EL (cell line): ENCODE data around the gene POTEF.
A peak's percentile ranks its signal among the peaks of the same experiment; 100 is the strongest.
"Not testable (repeated sequence)": the region's sequence is repeated elsewhere in the genome, so short reads cannot be mapped to it uniquely, and the experiment has no call there.

ENCODE experiments used
- DNase-seq: peaks from one replicate; pipeline ENCODE4 v3.0.0-alpha.2; 2016

POTEF gene

GRCh38 chr2:130129120-130129829 is at the start of gene POTEF:
Gene POTEF, minus strand, starts transcription at chr2:130129222. Its CDS starts 8,707 bp downstream, at chr2:130120515.
- not testable (repeated sequence) for DNase-seq

GRCh38 chr2:130174866-130175265 is 45.8 kb upstream of the POTEF start:
- DNase-seq: not testable (repeated sequence)

DNA sequence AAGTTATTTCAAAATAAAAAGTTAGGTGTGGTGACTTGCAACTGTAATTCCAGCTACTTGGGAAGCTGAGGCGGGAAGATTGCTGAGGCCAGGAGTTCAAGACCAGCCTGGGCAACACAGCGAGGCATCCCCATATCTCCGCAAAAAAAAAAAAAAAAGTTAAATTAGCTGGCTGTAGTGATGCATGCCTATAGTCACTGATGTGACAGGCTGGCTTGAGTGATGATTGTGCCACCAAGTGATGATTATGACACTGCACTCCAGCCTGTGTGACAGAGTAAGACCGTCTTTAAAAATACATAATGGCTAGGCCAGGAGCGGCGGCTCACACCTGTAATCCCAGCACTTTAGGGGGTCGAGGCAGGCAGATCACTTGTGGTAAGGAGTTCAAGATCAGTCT is 40.9 kb upstream of the POTEF start:
- DNase-seq: no peak

DNA sequence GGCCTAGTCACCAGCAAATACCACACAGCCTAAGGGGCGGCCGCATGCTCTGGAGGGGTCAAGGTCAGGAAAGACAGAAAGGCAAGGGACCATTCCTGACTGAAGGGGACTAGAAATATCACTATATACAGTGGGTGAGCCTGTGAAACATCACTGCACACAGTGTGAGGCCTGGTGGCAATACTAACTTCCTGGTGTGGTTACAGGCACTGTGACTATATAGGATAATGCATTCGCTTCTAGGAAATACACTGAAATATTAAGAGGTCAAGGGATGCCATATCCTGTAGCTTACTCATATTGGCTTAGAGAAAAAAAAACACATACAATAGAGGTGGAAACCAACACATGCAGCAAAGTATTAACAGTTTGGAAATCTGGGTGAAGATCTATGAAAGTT is 40.1 kb upstream of the POTEF start:
- DNase-seq: not testable (repeated sequence)

DNA sequence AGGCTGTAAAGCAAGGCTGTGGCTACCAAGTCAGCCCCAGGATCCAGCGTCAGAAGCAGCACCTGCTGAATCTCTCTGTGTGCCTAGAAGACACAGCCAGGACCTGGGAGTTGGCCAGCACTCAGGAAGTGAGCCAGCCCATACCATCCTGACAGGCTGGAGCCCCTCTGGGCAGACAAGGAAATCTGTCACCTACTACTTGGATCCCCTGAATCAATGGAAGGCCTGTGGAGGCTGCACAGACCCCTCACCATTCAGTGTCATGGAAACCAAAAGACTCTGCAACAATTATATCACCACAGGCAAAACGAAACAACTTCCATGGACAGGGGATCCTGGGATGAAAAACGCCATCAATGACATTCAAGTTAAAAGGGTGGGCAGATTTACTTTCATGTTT is 37.6 kb upstream of the POTEF start:
- DNase-seq: not testable (repeated sequence)

DNA sequence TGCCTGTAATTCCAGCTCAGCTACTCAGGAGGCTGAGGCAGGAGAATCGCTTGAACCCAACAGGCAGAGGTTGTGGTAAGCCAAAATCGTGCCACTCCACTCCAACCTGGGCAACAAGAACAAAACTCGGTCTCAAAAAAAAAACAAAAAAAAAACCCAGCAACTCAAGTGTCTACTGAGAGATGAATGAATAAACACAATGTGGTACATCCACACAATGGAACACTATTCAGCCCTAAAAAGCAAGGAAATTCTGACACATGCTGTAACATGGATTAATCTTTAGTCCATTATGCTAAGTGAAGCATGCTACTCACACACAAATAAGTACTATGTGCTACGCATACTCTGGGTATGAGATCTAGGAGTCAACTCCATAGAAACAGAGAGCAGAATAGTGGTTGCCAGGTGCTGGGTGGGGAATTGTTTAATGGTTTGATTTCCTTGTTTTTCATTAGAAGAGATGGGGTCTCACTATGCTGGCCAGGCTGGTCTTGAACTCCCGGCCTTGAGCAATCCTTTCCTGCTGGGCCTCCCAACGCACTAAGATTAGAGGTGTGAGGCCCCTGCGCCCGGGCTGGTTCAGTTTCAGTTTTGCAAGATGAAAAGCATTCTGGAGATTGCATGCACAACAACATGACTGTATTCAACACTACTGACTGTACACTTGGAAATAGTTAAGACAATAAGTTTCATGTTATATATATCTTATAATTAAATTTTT is 36.4 kb upstream of the POTEF start:
- DNase-seq: no peak

DNA sequence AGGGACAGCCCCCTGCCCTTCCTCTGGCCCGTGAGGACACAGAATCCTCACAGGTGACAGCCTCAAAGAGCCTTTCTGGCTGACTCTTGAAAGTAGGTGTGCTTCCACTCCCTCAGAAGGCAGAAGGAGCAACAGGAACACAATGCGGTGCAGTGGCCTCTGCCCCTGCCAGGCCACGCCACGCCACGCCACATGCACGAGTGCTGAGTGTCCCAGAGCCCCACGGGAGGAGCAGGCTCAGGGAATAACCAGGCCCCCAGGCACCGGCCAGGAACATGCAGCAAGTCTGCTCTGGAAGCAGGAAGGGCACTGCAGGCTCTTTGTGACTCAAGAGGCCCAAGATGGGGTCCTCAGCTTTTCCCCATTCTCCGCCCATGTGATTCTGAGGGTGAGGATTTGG is 33.9 kb upstream of the POTEF start:
- DNase-seq: no peak

DNA sequence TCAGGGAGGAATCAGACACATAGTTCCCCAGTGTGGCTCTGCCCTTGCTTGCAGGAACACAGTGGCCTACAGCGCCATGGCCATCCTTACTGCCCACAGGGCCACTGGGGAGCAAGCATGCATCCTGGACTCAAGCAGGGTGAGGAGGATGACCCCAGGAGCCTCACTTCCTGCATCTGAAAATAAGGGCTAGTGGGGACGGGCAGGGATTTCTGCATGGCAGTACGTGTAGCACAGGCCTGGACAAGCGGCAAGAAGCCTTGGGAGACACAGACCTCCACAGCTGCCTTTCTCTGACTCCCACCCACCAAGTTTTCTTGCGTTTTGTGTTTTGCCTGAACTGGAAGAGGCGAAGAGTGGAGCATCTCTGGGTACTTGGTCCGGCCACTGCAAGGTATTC is 33.5 kb upstream of the POTEF start:
- DNase-seq: not testable (repeated sequence)

DNA sequence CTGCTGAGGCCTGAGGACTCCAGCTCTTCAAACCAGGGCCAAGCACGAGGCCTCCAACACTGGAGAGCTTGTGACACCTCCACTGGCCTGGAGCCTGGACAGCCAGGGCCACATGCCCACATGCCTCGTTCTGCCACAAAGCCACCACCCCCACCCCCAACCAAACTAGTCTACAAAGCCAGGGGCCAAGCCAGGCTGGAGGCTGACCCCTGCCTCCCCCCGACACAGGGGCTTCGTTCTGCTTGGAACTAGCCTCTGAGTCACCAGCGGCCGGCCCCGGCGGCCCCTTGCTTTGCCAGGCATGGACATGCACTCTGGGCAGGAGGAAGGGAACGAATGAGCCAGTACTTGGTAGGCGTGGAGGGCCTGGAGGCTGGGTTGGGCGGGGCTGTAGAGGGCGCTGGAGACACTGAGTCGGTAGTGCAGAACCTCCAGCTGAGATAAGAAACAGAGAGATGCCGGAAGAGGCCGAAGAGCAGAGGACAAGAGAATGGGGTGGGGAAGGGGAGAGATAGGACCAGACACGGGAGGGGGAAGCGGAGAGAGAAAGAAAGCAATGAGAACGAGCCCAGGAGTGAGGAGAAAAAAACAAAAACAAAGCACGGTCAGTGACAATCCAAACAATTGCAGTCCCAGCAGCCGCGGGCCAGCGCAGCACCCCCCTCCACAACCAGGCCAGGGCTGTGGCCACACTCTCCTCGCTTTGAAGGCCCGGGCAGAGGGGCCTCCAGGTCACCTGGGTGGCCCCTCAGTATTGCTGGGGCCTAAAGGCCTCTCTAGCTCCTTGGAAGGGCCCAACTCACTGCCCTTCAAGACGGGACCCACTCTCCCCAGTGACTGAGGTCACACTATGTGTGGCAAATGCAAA is 32.0 kb upstream of the POTEF start:
- not testable (repeated sequence) for DNase-seq

DNA sequence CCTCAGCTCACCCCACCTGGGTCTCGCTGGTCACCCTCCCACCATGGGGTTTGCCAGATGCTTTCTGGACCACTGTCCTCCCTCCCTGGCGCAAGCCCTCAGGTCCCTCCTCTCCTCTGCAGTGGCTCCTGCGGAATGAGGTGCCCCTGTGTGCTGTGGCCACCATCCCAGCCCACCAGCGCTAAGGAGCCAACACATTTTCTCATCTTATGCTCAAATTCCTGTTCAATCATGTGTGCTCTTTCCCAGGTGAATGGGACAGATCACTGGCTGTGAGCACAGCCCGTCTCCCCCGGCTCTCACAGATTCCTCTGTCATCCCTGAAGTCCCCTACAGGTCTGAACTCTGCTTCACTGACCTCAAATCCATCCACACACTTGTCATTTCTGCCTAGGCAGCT is 31.1 kb upstream of the POTEF start:
- DNase-seq: no peak

DNA sequence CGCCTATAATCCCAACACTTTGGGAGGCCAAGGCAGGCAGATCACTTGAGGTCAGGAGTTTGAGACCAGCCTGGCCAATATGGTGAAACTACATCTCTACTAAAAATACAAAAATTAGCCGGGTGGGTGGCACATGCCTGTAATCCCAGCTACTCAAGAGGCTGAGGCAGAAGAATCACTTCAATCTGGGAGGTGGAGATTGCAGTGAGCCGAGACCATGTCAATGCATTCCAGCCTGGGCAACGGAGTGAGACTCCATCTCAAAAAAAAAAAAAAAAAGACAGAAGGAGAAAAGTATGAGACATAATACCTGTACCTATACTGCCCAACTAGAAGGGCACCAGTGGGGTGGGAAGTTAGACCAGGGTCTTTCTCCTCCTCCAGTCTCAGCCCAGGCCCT is 30.4 kb upstream of the POTEF start:
- not testable (repeated sequence) for DNase-seq

DNA sequence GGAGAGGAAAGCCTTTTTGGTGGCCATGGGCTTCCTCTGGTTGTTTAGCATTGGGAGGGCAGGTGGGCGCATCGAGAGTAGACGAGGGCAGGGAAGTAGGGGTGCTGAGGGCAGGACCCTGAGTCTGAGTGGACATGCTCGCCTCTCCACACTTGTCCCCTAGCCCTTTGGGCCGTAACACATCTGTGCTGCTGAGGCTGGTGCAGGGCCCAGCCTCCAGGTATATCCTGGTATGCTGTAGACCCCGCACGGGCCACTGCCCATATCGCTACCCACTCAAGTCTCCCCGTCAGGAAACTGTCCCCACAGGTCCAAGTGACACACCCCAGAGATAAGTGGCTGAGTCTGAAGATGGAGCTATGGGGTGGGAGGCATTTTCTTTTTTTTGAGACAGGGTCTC is 29.6 kb upstream of the POTEF start:
- no peak for DNase-seq

- not testable (repeated sequence) for DNase-seq
These were observed 28.9 kb upstream of the POTEF start for GRCh38 chr2:130157825-130158514.

DNA sequence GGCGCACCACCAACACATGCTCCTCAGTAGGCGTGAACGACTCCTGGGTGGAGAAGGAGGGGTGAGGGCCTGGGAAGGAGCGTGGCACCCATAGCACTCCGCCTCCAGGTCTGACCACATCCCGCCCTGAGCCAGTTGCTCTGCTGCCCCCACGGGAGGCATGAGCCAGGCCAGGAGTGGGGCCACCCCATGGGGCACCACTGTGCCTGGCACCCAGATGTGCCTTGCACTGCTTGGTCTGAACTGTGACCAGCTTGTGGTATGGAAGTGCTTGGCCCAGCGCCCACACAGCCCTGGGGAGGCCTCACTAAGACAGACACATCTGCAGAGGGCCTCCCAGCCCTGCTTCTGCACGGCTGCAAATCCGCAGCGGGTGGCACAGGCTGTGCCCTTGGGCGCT is 28.3 kb upstream of the POTEF start:
- peak; percentile 6 for DNase-seq

DNA sequence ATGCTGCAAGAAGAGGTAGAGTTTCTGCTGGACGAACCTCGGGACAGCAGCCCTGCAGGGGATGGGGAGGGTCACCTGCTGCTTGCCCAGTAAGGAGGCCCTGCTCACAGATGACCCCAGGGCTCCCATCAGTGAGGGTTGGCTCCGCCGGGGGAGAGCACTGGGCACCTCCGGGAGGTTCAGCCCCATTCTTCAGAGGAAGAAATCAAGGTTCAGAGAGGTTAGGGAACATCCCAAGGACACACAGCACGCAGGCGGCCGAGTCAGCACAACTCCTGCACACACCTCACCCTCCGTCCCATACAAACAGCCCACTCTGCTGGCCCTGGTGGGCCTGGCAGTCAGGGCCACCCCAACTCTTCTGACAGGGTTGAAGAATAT is 27.6 kb upstream of the POTEF start:
- no peak for DNase-seq

DNA sequence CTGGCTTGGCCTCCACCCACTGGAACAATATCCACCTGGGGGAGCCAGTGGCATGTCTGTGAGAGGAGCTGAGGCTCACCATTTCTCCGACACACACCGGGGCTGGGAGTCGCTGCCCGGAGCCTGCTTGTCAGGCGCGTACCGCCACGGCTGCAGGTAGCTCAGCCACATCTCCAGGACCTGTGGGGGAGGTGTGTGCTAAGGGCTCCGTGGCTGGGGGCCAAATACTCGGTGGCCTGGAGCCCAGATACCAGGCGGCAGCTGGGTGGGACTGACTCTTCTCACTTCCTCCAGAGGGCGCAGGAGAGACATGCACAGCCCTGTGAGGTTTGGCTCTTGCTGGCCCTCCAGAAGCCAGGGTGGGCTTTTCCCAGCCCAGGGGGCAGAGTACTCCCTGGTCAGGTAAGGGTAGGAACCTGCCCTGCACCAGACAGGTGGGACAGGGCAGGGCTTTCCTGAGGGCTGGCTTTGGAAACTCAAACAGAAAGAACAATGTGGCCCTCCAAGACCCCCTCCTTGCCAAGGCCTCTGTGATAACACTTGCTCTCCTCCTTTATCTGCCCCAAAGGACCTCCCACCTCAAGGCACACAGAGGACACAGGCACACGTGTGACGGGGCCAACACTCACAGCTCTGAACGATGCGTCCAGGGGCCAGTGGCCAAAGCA is 27.1 kb upstream of the POTEF start:
- peak; percentile 31 for DNase-seq

GRCh38 chr2:130154773-130155765 is 26.0 kb upstream of the POTEF start:
- DNase-seq: no peak

DNA sequence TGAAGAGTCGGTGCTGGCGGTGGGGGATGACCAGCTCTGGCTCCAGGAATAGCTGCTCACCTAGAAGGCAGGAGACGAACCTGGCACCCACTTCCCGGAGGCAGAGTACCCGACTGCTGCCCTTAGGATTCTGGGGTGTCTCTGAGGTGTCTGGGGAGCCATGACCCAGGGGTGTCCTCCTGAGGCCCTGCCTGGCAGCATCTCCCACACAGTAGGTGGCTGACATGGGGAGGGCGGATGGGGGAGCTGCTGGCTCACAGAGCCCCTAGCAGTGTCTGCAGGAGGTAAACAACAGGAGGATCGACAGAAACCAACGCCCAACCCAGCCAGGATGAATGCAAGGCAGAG is 25.4 kb upstream of the POTEF start:
- not testable (repeated sequence) for DNase-seq

- not testable (repeated sequence) for DNase-seq
These were observed 24.9 kb upstream of the POTEF start for GRCh38 chr2:130153721-130154422.

DNA sequence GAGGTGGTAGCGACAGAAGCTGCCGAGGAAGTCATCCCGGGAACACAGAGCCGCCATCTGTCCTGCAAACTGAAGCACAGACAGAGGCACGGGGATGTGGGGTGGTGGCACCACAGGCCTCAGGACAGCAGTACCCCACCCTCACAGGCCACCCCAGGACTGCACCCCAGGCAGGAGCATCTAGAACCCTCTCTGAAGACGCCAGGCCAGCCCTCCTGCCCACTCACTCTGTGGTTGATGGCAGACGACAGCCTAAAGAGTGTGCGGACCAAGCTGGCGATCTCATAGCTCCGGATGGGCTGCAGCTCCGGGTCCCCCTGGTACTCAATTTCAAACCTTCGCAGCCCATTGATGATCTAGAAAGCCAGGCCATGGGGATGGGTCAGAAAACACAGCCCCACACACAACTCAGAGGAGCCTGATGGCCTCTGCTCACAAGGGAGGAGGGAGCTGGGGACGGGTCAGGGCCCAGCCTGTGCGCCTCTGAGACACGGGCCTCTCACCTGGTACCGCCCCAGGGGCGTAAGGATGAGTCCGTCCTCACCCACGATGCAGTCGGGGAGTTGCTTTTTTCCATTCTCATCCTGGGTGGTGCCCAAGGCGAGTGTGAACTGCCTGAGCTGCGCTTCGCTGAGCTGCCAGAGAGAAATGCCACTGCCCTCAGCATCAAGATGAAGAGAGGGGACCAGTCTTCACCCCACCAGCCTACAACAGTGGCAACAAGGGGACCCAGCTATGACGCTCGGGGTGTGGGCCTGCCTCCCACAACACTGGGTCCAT is 24.0 kb upstream of the POTEF start:
- no peak for DNase-seq
